Inflammatory macrophage treated with lipopolysaccharide for 4 hours (primary cell): ENCODE measurements around the gene ZDHHC11B.
"Not testable (repeated sequence)": the region's sequence is repeated elsewhere in the genome, so short reads cannot be mapped to it uniquely, and the experiment has no call there.

Source experiments
- DNase-seq: peaks from one replicate; pipeline ENCODE4 v3.0.0-alpha.2; 2020

ZDHHC11B gene

GRCh38 chr5:766666-767431, 17.7 kb downstream of the ZDHHC11B start:
- no peak for DNase-seq

- DNase-seq = no peak
These were observed 18.4 kb downstream of the ZDHHC11B start for GRCh38 chr5:765948-766631.

- no peak for DNase-seq
These were observed 20.3 kb downstream of the ZDHHC11B start for GRCh38 chr5:763998-764781.

GRCh38 chr5:763397-763796, 21.1 kb downstream of the ZDHHC11B start:
- DNase-seq = no peak

GRCh38 chr5:762996-763395, 21.5 kb downstream of the ZDHHC11B start:
- not testable (repeated sequence) for DNase-seq

- DNase-seq = no peak
These were observed 22.4 kb downstream of the ZDHHC11B start for GRCh38 chr5:761854-762710.

GRCh38 chr5:761059-761771, 23.3 kb downstream of the ZDHHC11B start:
- no peak for DNase-seq

- no peak for DNase-seq
These were observed 24.0 kb downstream of the ZDHHC11B start for GRCh38 chr5:760363-761058.

- DNase-seq = no peak
These were observed 24.7 kb downstream of the ZDHHC11B start for GRCh38 chr5:759781-760362.

- DNase-seq = no peak
These were observed 25.3 kb downstream of the ZDHHC11B start for GRCh38 chr5:759111-759751.

- DNase-seq = no peak
These were observed 25.9 kb downstream of the ZDHHC11B start for GRCh38 chr5:758698-759053.

- DNase-seq = no peak
These were observed 26.4 kb downstream of the ZDHHC11B start for GRCh38 chr5:757931-758697.

- DNase-seq = no peak
These were observed 27.1 kb downstream of the ZDHHC11B start for GRCh38 chr5:757346-757930.

GRCh38 chr5:756865-757345, 27.6 kb downstream of the ZDHHC11B start:
- no peak for DNase-seq

GRCh38 chr5:756171-756570, 28.4 kb downstream of the ZDHHC11B start:
- DNase-seq = no peak

GRCh38 chr5:754143-754632, 30.3 kb downstream of the ZDHHC11B start:
- DNase-seq = not testable (repeated sequence)

- DNase-seq = not testable (repeated sequence)
These were observed 30.9 kb downstream of the ZDHHC11B start for GRCh38 chr5:753567-754142.

GRCh38 chr5:752532-753115, 31.9 kb downstream of the ZDHHC11B start:
- not testable (repeated sequence) for DNase-seq
